Prostate gland (tissue), 2 donors: Measurements from ENCODE around the gene ALPK3. TPM values are rescaled to one million over a fixed set of nuclear protein-coding genes. Genes with fewer than 3 reads are reported as not detected.

Source experiments
- DNase-seq: peaks from one replicate; pipeline ENCODE4 v3.0.0-alpha.2; 2019; ENCODE audit warnings: low spot score
- H3K27ac ChIP-seq, 2 donors: fragments of 200-600 bp; sonication (generic); 2 replicates each; pipeline ENCODE4 v1.5.1; 2017 to 2019
- H3K27me3 ChIP-seq: fragments of 200-600 bp; sonication (generic); replicated peaks from 2 replicates; pipeline ENCODE4 v1.5.1; 2019; ENCODE audit not compliant: insufficient read depth
- H3K36me3 ChIP-seq, 2 donors: fragments of 200-600 bp; sonication (generic); 1 replicate in 1 of 2; 2 replicates in 1 of 2; pipeline versions ENCODE4 v1.5.1 to v1.8.1; 2017 to 2019
- H3K4me1 ChIP-seq: fragments of 200-600 bp; sonication (generic); replicated peaks from 2 replicates; pipeline ENCODE4 v1.5.1; 2019
- H3K4me3 ChIP-seq, 2 donors: fragments of 200-600 bp; sonication (generic); 2 replicates each; pipeline ENCODE4 v1.5.1; 2017 to 2019
- H3K9me3 ChIP-seq: fragments of 200-600 bp; sonication (generic); 2 replicates; pipeline ENCODE4 v1.5.1; 2017
- POLR2A ChIP-seq: fragments of 450-650 bp; IDR thresholded peaks from one replicate; pipeline ENCODE4 v1.6.1; 2016; ENCODE audit warnings: antibody characterized with exemption, mild to moderate bottlenecking
- POLR2AphosphoS5 ChIP-seq: sonication (generic); formaldehyde crosslinking; IDR thresholded peaks from one replicate; pipeline ENCODE4 v1.6.1; 2017; ENCODE audit warnings: antibody characterized with exemption
- WGBS: methylation state at CpG from one replicate; pipeline ENCODE4 v1.1.5; 2018; 5-methylcytosine and 5-hydroxymethylcytosine counted together
- intact Hi-C: fragments of 100-400 bp; cut with DNase I; formaldehyde crosslinking; loops from one replicate; pipeline ENCODE4 v1.14.2; 2022
- total RNA-seq, 2 donors: library from RNA; depleted of rRNA; stranded (reverse); fragments of >200 nt; gene quantifications; one replicate each; pipeline ENCODE4 v1.1.0, GENCODE V29; 2016
- TF ChIP-seq, protein P1 (sequence below), 4 experiments: fragments of 200-600 bp in 2 of 4; fragments of 450-650 bp in 2 of 4; sonication (generic) in 2 of 4; IDR thresholded peaks; 1 replicate in 3 of 4; 2 replicates in 1 of 4; pipeline ENCODE4 v1.5.1; 2016 to 2019; ENCODE audit warnings: antibody characterized with exemption in 4 of 4, mild to moderate bottlenecking in 2 of 4, moderate library complexity in 2 of 4

The ALPK3 gene
- total RNA-seq, 2 donors from 2014 or later = 0.68 to 7.2 TPM

DNA sequence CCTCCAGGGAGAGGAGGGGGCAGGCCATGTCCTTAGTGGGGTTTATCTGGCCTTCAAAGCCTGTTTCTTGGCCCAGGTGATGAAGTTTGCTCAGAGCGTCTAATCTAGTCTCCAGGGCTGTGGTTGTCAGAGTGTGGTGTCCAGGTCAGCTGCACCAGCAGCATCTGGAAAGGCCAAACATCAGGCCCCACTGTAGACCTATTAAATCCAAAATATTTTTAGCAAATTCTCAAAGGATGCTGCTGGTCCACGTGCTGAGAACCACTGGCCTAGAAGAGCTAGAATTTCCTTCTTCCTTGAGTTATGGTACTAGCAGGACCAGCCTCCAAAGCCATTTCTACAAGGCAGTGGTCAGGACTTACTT is 96.2 kb downstream of the ALPK3 start:
- H3K4me3 ChIP-seq = no peak overlapping the region
- WGBS = 66% methylated on average over 2 of the region's 2 CpGs
- H3K9me3 ChIP-seq = no peaks in the 10 kb centered on the region
- H3K36me3 ChIP-seq = no peaks in the 10 kb centered on the region
- peak overlapping the region; percentile 54 to 68 for H3K27ac ChIP-seq
- TF ChIP-seq POLR2A (no peak), POLR2AphosphoS5 (no peak)
- TF ChIP-seq, protein P1, sequence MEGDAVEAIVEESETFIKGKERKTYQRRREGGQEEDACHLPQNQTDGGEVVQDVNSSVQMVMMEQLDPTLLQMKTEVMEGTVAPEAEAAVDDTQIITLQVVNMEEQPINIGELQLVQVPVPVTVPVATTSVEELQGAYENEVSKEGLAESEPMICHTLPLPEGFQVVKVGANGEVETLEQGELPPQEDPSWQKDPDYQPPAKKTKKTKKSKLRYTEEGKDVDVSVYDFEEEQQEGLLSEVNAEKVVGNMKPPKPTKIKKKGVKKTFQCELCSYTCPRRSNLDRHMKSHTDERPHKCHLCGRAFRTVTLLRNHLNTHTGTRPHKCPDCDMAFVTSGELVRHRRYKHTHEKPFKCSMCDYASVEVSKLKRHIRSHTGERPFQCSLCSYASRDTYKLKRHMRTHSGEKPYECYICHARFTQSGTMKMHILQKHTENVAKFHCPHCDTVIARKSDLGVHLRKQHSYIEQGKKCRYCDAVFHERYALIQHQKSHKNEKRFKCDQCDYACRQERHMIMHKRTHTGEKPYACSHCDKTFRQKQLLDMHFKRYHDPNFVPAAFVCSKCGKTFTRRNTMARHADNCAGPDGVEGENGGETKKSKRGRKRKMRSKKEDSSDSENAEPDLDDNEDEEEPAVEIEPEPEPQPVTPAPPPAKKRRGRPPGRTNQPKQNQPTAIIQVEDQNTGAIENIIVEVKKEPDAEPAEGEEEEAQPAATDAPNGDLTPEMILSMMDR (IDR thresholded peaks at IDR 0.05) = no peak
- no peaks in the 10 kb centered on the region for H3K27me3 ChIP-seq
- no peaks in the 10 kb centered on the region for H3K4me1 ChIP-seq
- intact Hi-C loops = no loop called here
- DNase-seq = no peak

DNA sequence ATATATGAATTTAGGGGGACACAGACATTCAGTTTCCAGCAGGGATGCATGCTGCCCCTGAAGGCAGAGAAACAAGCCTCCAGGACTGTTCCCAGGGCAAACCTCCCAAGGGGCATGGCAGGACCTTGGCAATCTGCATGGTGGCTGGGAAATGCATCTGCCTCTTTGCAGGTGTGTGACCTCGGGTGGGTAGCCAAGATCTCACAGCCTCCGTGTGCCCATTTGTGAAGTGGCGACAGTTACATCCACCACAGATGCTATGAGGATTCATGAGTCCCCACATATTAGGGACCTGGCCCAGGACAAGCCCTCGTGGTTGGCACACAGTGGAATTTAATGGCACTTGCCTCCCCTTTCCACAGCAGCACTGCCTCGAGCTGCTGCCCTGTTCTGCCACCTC is 97.2 kb downstream of the ALPK3 start:
- Histone ChIP-seq H3K4me1 (no peaks in the 10 kb centered on the region), H3K4me3 (no peak overlapping the region), H3K27ac (peak overlapping the region; percentile 64 to 69), H3K27me3 (no peaks in the 10 kb centered on the region), H3K9me3 (no peaks in the 10 kb centered on the region), H3K36me3 (no peaks in the 10 kb centered on the region)
- 80% methylated on average over 5 of the region's 5 CpGs for WGBS
- TF ChIP-seq POLR2AphosphoS5 = no peak
- TF ChIP-seq POLR2A = no peak
- TF ChIP-seq, protein P1 (IDR thresholded peaks at IDR 0.05) = no peak
- intact Hi-C loops = no loop called here
- no peak for DNase-seq

DNA sequence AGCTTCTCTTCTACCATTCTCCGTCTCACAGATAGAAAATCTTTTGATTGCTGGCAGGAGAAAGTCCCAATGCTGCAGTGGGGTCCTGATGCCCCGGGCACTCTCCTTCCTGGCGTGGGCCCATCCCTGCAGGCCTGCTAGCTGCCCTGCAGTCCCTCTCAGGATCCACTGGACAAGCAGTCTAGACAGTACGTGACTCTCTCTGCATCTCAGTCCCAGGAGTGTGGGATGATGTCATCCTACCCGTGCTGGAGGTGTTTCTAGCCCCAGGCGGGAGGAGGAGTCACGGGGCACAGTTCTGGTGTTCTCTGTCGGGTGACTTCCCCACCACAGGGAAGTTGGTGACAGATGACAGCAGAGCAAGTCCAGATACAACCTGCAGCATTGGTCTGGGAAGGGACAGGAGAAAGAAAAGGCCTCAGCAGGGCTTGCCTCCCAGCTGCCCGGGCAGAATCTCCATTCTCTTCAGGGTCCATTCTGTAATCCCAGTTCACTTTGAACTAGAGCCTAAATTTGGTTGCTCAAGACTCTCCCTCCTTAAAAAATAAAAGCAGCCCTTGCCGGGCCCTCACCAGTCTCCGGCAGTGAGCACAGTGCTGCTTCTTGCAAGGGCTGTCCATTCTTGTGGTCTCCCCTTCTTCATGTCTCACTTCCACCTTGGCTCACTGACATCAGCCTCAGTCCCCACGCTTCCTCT is 97.9 kb downstream of the ALPK3 start:
- TF ChIP-seq, protein P1 (IDR thresholded peaks at IDR 0.05) = peak in 1 of 4 experiments; percentile 32
- TF ChIP-seq POLR2A (peak; percentile 78), POLR2AphosphoS5 (peak; percentile 91)
- Histone ChIP-seq H3K27ac (peak overlapping the region; percentile 64 to 69), H3K4me3 (no peak overlapping the region), H3K36me3 (no peaks in the 10 kb centered on the region), H3K9me3 (no peaks in the 10 kb centered on the region), H3K27me3 (no peaks in the 10 kb centered on the region), H3K4me1 (no peaks in the 10 kb centered on the region)
- peak; percentile 84 for DNase-seq
- WGBS = 32% methylated on average over 11 of the region's 12 CpGs
- intact Hi-C loops = no loop called here

DNA sequence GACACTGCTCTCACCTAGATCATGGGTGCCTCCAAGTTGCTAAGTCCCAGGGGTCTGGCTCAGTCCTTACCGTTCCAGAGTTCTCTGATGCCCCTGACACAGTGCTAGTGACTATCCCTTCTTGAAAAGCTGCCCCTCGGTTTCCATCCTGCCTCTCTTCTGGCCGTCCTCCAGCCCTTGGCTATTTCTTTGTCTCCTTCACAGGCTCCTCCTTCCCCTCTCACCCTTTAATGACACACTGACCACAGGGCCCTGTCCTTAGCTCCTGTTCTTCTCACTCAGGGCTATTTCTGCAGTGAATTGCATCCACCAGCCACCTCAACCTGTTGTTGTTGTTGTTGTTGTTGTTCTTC is 98.4 kb downstream of the ALPK3 start:
- DNase-seq = no peak
- H3K27ac ChIP-seq = peak overlapping the region; percentile 64 to 69
- 74% methylated on average over 3 of the region's 3 CpGs for WGBS
- H3K4me3 ChIP-seq = no peak overlapping the region
- intact Hi-C loops = no loop called here
- no peaks in the 10 kb centered on the region for H3K27me3 ChIP-seq
- no peaks in the 10 kb centered on the region for H3K36me3 ChIP-seq
- no peaks in the 10 kb centered on the region for H3K4me1 ChIP-seq
- TF ChIP-seq POLR2AphosphoS5 (no peak), POLR2A (no peak)
- TF ChIP-seq, protein P1 (IDR thresholded peaks at IDR 0.05) = no peak
- H3K9me3 ChIP-seq = no peaks in the 10 kb centered on the region

DNA sequence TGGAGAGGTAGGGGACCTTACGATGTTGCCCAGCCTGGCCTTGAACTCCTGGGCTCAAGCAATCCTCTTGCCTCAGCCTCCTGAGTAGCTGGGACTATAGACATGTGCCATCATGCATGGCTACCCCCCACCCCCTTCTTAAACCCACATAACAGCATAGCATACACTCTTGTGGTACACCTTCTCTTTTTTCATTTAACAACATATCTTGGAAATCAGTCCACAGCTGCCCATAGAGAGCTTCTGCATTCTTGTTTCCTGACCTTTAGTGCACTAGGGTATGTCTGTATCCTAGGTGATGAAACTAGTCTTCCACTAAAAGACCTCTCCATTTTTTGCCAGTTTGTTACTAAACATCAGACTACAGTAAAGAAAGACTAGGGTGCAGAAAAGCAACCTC is 100.3 kb downstream of the ALPK3 start:
- Histone ChIP-seq H3K9me3 (no peaks in the 10 kb centered on the region), H3K4me1 (no peaks in the 10 kb centered on the region), H3K36me3 (no peaks in the 10 kb centered on the region), H3K27ac (no peak overlapping the region), H3K4me3 (no peak overlapping the region), H3K27me3 (no peaks in the 10 kb centered on the region)
- intact Hi-C loops = no loop called here
- DNase-seq = no peak
- TF ChIP-seq POLR2A (no peak), POLR2AphosphoS5 (no peak)
- TF ChIP-seq, protein P1 (IDR thresholded peaks at IDR 0.05) = no peak
- WGBS = 94% methylated on average over 1 of the region's 1 CpG
